ENCODE measurements around the gene KDM4B.

The KDM4B gene

DNA sequence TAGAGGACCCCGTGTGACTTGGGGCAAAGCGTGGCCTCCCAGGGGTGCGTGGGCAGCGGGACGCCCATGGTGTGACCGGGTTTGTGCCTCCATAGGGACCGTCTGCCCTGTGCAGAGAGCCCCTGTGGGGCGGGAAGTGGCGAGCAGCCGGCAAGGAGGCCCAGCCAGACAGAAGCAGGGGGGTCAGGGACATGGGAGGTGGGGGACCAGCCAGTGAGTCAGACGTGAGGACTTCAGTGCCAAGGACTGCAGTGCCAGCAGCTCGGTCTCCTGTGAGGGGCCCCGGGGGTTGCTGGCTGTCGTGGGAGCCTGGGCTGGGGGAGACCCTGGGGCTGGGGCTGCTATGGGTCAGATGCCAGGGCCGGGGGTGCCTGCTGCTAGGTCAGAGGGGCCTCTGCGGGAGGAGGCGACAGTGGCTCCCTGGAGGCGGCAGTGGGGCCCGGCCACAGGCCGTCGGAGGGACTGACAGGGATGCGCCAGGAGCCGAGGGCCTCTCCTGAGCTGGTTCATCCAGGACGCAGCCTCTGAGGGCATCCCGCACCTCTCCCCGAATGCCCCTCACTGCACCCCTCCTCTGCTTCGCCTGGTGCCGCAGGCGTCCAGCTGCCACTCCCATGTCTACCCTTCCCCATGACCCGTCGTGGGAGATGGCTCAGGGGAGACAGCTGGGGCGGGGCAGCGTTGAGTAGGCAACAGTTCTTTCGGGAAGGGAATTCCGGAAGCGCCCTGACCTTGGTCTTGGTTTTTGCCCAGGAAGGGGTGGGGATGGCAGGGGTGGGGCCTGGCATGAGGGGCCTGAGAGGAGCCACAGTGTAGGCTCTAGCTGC is 80.0 kb downstream of the KDM4B start:
- no peak for DNase-seq (ENCODE audit: low read depth, low spot score)

DNA sequence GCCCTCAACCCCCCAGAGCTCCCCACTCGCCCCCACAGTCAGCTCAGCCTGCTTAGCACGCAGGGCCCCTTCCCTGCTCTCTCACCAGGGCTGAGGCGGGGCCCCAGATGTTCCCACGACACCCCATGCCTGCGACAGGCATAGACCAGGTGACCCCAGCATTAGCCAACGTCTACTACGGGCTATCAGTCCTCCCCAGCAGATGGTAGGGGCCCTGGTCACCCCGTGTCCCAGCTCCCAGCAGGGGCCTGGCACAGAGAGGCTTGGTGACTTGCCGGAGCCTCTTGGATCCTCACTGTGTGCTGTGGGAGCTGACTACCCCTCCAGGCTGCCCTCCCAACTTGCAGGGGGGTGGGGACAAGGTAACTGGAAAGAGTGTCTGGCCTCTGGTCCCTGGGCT is 80.6 kb downstream of the KDM4B start:
- no peak for DNase-seq (ENCODE audit: low read depth, low spot score)

GRCh38 chr19:5050067-5050656 is 81.2 kb downstream of the KDM4B start:
- DNase-seq (ENCODE audit: low read depth, low spot score), result no peak

DNA sequence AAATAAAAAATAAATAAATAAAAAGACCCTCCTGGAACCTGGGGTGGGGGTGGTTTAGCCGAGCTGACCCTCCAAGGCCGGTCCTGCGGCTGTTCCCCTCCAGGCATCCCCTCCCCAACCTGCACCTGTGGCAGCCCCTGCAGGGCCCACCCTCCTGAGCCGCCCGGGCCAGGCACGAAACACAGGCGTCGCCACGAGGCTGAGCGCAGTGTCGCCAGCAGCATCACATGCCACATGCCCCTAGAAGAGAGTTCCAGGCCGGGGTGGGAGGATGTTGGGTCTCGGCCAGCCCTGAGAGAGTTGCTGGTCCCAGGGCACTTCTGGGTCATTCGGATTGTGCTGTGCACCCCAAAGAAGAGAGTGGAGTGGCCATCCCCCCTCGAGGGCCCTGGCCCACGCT is 82.0 kb downstream of the KDM4B start:
- no peak for DNase-seq (ENCODE audit: low read depth, low spot score)

- DNase-seq (ENCODE audit: low read depth, low spot score), result no peak
Observed at GRCh38 chr19:5051619-5052018, 82.7 kb downstream of the KDM4B start.

DNA sequence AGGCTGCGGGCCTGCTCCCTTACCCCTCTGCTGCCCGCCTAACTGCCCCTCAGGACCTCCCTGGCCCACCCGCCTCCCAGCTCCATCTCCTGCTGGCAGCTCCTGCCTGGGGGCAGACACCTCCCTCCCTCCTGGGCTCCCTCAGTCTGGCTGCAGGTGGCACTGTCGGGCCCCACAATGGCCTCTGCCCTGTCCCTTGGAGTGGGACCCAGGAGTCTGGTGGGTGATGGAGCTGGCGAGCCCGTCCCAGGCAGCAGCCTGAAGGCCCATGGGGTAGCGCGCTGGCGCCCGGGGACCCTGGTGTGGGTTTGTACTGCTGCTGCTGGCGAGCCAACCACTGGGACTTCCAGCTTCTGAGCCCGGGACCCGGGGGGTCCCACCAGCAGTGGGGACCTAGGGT is 83.6 kb downstream of the KDM4B start:
- DNase-seq (ENCODE audit: low read depth, low spot score), result no peak

- no peak for DNase-seq (ENCODE audit: low read depth, low spot score)
Observed at GRCh38 chr19:5052945-5053485, 84.1 kb downstream of the KDM4B start.

DNA sequence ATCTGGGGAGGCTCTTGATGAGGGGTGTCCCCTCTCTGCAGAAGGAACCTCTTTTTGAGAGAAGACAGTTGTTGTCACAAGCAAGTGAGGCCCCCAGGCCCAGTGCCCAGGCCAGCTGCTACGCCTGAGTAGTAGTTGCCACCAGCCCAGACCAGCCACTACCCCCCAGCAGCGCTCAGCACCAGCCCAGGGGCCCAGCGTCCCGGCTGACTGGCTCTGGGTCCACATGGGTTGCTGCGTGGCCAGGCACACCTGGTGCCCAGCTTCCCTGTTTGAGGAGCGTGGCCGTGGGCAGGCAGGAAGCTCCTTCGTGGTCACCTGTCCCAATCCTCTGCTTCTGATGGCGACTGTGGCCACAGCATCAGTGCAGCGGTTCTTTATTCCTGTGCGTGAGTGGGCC is 84.7 kb downstream of the KDM4B start:
- no peak for DNase-seq (ENCODE audit: low read depth, low spot score)

- no peak for DNase-seq (ENCODE audit: low read depth, low spot score)
Observed at GRCh38 chr19:5054551-5055456, 85.9 kb downstream of the KDM4B start.

DNA sequence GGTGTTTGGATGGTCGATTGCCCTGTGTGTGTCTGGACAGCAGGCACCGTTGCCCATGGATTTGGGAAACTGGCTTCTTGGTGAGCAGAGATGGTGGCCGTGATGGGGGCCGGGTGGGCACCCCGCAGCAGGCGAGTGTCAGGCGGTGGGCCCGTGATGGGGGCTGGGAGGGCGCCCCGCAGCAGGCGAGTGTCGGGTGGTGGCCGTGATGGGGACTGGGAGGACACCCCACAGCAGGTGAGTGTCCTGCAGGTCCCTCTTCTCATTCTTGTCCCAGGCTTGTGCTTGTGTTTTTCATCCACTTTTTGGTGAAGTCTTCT is 86.5 kb downstream of the KDM4B start:
- DNase-seq (ENCODE audit: low read depth, low spot score), result no peak

DNA sequence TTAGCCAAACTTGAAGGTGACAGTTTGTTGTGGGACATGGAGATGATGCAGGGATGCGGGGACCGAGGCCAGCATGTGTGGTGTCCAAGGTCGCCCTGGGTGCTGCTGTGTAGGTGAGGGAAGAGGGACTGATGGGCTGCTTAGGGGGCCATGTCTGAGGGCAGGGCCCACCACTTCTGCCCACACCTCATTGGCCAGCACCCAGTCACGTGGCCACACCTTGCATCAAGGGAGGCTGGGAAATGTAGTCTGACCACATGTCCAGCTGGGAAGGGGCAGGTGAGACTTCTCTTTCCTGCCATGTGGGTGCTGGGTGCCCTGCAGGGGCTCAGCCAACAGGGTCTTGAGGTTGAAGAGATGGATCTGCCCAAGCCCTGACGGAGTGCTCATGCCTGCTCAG is 88.9 kb downstream of the KDM4B start:
- DNase-seq (ENCODE audit: low read depth, low spot score), result no peak

GRCh38 chr19:5058521-5059212 is 89.8 kb downstream of the KDM4B start:
- DNase-seq (ENCODE audit: low read depth, low spot score), result no peak

DNA sequence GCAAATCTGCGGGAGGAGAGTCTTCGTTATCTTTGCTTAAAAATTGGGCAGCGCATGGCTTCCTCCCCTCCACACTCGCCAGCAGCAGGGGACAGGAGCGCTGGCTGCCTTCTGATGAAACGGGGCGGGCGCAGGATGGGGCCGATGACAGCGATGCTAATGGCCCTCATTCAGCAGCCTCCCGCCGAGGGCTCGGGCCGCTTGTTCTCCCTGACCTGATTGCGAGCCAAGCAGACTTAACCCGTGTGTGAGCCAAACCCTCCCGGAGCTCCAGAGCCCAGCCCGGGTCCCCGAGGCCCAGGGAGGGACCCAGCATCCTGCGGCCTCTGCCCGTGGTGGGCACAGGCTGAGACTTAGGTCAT is 90.3 kb downstream of the KDM4B start:
- DNase-seq (ENCODE audit: low read depth, low spot score), result no peak

DNA sequence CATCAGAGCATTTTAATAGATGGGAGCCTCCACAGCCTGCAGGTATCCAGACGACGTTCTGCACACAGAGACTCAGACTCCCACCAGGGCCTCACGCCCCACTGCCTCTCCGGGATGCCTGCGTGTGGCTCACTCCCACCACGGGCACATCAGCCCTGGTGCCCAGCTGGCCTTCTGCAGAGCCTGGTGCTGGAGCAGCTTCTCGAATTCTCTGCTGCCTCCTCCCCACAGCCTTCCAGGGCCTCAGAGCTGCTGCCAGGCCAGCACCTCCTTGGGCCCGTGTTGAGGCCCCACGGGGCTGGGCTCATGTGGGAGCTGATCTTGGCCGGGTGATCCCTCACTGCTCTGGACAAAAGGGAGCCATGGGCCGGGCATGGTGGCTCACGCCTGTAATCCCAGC is 90.9 kb downstream of the KDM4B start:
- no peak for DNase-seq (ENCODE audit: low read depth, low spot score)

DNA sequence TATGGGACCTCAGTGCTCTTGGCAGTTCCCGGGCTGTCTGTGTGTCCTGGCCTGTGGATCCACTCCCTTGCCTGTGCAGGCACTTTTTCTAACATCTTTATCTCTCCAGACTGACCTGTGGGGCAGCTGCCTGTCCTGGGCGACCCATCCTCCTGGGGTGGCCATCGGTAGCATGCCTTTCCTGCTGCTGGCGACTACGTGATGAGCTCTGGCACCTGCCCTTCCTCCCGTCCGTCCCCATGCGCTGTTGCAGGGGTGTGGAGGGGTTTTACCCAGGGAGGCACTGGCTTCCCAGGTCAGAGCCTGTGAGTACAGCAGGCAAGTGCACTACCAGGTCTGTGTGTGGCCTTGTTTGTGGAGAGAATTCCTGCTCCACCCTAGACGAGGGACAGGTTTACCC is 93.3 kb downstream of the KDM4B start:
- no peak for DNase-seq (ENCODE audit: low read depth, low spot score)

DNA sequence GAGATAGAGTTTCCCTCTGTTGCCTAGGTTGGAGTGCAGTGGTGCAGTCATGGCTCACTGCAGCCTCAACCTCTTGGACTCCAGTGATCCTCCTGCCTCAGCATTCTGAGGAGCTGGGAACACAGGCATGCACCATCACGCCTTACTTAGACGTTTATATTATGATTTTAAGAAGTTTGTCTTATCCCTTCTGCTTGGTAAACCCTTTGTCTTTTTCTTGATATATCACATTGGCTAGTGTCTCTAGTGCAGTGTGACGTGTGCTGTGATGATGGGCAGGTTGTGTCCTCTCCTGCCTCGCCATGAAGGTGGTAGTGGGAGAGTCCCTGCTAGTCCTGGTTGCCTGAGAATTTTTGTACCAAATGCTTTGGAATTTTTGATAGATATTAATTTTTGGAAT is 93.9 kb downstream of the KDM4B start:
- no peak for DNase-seq (ENCODE audit: low read depth, low spot score)

- DNase-seq (ENCODE audit: low read depth, low spot score), result no peak
Observed at GRCh38 chr19:5063873-5064645, 95.1 kb downstream of the KDM4B start.

DNA sequence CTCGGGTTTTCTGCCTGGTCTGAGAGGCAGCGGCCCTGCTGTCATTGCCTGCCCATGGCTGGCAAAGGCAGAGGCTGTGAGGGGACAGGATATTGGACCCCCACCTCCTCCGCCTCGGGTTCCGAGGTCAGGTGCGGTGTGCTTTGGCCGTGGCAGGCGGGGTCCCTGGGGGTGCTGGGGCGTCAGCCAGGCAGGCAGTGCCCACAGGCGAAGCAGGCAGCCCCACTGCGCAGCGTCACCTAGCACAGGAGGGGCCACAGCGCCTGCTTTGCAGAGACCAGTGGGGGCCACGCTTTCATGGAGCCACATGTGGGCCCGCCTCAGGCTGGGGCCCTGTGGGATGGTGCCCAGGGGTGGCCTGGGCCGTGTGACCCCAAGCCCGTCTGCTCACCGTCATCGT is 96.0 kb downstream of the KDM4B start:
- DNase-seq (ENCODE audit: low read depth, low spot score), result no peak

DNA sequence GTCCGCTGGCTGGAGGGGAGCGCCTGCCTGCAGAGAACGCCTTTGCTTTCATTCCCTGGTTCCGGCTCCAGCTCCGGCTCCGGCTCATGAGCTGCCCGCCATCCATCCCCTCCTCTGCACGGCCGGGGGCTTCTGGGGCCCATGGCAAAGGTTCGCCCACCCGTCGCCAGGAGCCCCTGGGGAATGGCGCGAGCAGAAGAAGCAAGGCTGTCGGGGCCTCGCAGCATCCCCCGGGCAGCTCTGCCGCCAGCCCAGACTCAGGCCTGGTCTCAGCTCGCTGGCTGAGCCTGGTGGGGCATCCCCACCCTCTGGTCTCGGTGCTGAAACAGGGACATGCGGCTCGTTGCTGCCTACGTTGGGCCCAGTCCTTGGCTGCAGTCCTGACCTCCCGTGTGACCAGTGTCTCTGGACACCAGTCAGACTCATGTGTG is 96.8 kb downstream of the KDM4B start:
- no peak for DNase-seq (ENCODE audit: low read depth, low spot score)

DNA sequence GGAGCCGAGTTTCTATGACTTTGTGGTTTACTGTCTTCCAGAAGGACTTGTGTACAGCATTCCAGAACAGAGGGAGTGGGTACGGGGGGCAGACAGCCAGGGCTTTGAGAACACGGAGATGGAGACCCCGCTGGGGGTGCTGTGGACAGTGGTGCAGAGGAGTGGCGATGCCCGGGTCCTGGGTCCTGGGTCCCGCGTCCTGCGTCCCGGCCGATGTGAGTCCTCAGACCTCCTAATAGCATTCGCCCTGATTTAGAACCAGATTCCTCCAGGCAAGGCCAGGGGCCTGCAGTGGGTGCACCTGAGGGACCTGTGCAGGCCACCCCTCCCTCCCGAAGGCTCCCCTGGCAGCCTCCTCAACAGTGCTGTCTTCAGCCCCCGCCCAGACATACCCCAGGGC is 97.9 kb downstream of the KDM4B start:
- no peak for DNase-seq (ENCODE audit: low read depth, low spot score)

DNA sequence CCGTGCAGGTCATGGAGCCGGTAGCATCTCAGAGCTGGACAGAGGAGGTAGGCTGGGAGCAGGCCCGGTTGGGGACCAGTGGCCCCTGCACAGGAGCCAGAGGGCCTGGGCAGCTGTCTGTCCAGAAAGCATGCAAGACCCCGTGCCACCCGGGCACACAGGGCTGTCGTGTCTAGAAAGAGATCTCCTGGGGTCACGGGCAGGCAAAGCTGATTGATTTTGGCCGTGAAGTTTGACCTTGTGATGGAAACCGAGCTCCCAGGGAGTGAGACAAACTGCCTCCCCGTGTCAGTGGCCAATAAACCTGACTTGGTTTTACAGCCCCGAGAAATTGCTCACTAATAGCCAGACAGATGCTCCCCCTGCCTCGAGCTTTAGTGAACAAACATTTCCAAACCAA is 98.8 kb downstream of the KDM4B start:
- no peak for DNase-seq (ENCODE audit: low read depth, low spot score)

Data from activated naive CD8-positive, alpha-beta T cell treated with anti-CD3 and anti-CD28 coated beads, Interleukin-2, amount 50 U/mL, for 16 hours (primary cell).